T-helper 22 cell (primary cell): ENCODE results near the gene MRPL54.
"Not testable (repeated sequence)": the region's sequence is repeated elsewhere in the genome, so short reads cannot be mapped to it uniquely, and the experiment has no call there.

Source experiments
- DNase-seq: peaks from one replicate; pipeline ENCODE4 v3.0.0-alpha.2; 2020; ENCODE audit warnings: low read depth

Gene MRPL54

GRCh38 chr19:3743486-3743885, 19.0 kb upstream of the MRPL54 start:
- DNase-seq, result no peak

DNA sequence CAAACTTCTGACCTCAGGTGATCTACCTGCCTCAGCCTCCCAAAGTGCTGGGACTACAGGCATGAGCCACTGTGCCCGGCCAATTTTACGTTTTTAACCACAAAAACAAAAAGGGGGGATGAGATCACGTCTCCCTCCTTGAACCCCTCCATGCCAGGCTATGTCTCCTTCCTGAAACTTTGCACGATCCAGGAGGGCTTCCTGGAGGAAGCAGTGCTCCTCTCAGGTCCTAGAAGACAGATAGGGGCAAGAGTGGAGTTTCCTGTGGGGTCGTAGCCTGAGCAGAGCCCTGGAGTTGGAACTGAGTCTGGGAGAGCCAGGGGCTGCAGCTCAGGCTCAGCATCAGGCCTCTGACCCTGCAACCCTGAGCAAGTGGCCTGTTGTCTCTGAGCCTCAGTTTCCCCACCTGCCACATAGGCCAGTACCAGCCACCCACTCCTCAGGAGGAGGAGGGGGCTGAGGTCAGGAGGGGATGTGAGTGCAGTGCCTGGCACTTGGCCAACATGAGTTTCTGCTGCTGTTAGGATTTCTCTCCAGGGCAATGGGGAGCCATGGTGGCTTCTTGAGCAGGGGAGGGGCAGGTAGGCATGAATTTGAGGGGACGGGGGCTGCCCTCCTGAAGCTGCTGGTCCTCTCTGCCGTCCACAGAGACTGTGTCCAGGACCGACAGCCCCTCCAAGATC, 17.0 kb upstream of the MRPL54 start:
- DNase-seq, result no peak

DNA sequence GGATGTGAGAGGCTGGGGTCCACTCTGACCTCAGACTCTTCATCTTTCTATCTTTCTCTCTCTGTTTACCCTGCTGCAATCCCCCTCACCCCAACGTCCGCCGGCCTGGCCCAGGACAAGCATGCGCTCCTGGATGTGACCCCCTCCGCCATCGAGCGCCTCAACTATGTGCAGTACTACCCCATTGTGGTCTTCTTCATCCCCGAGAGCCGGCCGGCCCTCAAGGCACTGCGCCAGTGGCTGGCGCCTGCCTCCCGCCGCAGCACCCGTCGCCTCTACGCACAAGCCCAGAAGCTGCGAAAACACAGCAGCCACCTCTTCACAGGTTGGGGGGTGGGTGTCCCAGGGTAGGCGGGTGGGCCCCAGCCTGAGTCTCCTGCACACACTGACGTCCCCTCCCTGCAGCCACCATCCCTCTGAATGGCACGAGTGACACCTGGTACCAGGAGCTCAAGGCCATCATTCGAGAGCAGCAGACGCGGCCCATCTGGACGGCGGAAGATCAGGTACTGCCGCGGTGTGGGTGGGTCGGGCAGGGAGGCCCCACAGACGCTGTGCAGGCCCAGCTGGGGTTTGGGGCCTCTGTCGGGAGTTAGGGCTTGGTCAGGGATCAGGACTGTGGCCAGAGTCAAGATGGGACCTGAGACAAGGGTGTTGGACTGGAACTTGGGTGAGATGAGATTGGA, 16.0 kb upstream of the MRPL54 start:
- no peak for DNase-seq

- DNase-seq, result no peak
These were observed 13.5 kb upstream of the MRPL54 start for GRCh38 chr19:3748965-3749364.

- DNase-seq, result no peak
These were observed 12.3 kb upstream of the MRPL54 start for GRCh38 chr19:3750211-3750610.

DNA sequence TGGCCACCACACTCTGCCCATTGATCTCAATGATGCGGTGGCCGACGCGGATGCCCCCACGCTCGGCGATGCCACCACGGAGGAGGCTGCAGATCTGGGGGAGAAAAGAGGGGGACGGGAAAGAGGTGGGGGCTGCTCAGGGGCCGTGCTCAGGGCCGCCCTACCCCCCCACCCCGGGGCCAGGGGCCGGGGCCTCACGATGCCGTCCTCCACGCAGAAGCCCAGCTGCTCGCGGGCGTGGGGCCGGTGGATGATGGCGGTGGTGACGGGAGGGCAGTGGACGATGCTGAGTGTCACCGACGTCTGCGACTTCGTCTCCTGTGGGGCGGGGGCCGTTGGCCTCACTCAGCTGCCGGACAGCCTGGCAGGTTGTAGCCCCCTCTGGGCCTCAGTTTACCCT, 11.2 kb upstream of the MRPL54 start:
- DNase-seq, result no peak

DNA sequence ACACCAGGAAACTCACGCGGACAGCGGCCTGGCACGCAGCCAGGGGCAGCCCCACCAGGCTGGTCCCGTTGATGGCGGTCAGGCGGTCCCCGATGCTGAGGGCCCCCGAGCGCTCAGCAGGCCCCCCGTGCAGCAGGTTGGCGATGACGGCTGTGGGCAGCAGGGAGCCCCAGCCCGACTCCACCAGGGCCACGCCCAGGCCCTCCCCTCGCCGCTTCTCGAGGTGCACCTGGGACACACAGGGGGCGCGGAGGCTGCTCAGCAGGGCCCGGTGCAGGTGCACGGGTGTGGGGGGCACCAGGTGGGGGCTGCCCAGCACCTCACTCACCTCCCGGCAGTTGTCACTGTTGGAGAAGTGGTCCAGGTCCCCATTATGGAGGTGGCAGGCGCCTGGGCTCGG, 10.0 kb upstream of the MRPL54 start:
- no peak for DNase-seq

GRCh38 chr19:3753631-3754410, 8.7 kb upstream of the MRPL54 start:
- no peak for DNase-seq

DNA sequence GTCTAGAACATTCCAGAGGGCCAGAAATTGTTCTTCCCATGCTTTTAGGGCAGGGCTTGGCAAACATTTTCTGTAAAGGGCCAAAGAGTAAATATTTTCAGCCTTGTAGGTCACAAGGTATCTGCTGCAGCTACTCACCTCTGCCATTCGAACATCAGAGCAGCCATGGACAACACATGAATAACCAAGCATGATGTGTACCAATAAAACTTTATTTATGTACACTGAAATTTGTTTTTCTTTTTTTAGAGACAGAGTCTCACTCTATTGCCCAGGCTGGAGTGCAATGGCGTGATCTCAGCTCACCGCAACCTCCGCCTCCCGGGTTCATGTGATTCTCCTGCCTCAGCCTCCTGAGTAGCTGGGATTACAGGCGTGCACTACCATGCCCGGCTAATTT, 4.8 kb upstream of the MRPL54 start:
- DNase-seq, result not testable (repeated sequence)

GRCh38 chr19:3758297-3758696, 4.2 kb upstream of the MRPL54 start:
- not testable (repeated sequence) for DNase-seq

GRCh38 chr19:3759482-3760254, 2.8 kb upstream of the MRPL54 start:
- DNase-seq, result no peak

DNA sequence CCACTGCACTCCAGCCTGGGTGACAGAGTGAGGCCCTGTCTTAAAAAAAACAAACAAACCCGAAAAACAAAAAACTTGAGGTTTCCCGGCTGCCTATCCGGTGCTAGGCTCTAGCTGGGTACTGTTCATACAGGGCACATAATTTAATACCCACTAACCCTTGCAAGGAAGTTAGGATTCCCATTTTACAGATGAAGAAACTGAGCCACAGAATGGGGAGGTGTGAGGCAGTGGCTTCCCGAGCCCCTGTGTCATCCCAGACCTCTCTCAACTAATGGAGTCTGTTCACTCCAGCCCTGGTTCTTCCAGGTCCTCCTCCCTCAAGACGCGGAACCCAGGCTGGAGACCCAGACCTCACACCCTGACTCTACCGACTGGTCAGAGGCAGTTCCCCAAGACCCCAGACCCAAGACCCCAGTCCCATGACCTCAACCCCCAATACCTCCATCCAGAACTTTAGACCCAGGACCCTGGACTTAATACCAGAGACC, 1.6 kb upstream of the MRPL54 start:
- DNase-seq, result no peak

- peak; percentile 84 for DNase-seq
These were observed 926 bp upstream of the MRPL54 start, which contains the start of gene APBA3 for GRCh38 chr19:3761382-3762129. Gene APBA3, minus strand, starts transcription at chr19:3761692. Its CDS starts 1,428 bp downstream, at chr19:3760264.

DNA sequence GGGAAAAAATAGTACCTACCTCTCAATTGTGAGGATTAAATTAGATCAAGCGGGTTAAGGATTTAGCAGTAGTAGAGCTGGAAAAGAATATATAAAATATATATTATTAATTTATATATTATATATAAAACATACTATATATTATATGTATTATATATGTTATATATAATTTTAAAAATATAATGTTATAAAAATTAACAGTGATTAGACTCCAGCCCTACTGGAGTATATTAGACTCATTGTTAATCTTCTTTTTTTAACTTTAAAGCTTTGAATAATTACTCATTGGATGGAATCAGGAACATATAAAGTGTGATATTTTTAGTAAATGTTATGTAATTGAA, 380 bp upstream of the MRPL54 start:
- no peak for DNase-seq

GRCh38 chr19:3765121-3765520, 2.6 kb downstream of the MRPL54 start:
- no peak for DNase-seq

GRCh38 chr19:3765757-3766156, 3.3 kb downstream of the MRPL54 start:
- DNase-seq, result not testable (repeated sequence)

DNA sequence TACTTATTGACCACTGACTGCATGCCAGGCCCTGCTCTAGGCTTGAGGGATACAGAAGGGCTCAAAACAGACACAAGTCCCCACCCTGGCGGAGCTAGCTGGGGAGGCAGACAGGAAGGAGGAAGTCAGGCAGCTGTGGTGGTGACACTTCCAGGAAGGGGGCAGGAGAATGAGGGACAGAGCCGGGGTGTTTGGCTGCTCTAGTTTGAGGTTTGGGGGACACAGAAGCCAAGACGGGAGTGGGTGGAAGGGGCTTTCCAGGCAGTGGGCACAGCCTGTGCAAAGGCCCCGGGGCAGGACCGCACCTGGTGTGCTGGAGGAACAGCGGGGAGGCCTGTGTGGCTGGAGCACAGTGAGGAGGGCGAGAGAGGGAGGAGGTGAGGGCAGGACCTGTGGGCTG, 4.0 kb downstream of the MRPL54 start:
- no peak for DNase-seq

GRCh38 chr19:3767050-3767449, 4.6 kb downstream of the MRPL54 start:
- DNase-seq, result no peak

- DNase-seq, result no peak
These were observed 5.7 kb downstream of the MRPL54 start for GRCh38 chr19:3768015-3768747.

DNA sequence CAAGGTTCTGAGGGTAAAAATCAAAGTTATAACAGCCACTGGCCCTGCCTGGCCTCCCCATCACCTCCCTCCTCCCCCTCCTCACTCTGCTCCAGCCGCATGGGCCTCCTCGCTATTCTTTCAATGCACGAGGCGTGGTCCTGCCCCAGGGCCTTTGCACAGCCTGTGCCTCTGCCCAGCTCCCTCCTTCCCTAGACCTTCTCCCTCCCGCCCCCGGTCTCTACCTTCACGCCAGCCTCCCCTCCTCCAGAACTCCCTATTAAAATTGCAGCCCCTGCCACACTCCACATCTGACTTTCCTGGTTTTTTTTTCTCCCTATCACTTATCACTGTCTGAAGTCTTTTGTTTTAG, 6.2 kb downstream of the MRPL54 start:
- DNase-seq, result no peak

DNA sequence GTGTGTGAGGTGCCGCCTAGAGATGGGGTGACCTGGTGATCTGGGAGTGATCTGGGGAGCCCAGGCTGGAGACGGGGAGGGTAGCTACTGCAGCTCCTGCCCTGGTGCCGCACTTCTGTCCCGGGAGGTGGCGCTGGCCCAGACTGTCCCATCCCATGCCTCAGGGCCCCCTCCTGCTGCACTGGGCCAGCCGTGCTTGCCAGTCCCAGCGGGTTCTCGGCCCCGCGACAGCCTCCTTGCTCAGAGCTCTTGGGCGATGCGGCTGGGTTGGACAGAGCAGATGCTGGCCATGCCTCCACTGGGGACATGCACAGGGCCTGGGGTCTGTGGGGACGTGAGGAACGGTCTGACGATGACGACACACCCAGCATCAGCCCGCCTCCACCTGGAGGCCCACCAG, 7.0 kb downstream of the MRPL54 start:
- no peak for DNase-seq
